Esophagus muscularis mucosa (tissue), 4 donors: ENCODE data around the gene TPP2.

Experiments
- EP300 ChIP-seq: sonication (generic); formaldehyde crosslinking; IDR thresholded peaks from one replicate; pipeline ENCODE4 v1.6.1; 2017; ENCODE audit warnings: antibody characterized with exemption
- POLR2A ChIP-seq: fragments of 450-650 bp; IDR thresholded peaks from one replicate; pipeline ENCODE4 v1.6.1; 2017; ENCODE audit warnings: antibody characterized with exemption, moderate library complexity, mild to moderate bottlenecking, low read depth
- POLR2AphosphoS5 ChIP-seq, 2 donors: sonication (generic); formaldehyde crosslinking; IDR thresholded peaks; one replicate each; pipeline ENCODE4 v1.6.1; 2017; ENCODE audit warnings: antibody characterized with exemption in 2 of 2
- TF ChIP-seq, protein P1 (sequence below), 3 experiments: fragments of 200-600 bp in 2 of 3; fragments of 450-650 bp in 1 of 3; sonication (generic) in 2 of 3; IDR thresholded peaks; one replicate each; pipeline ENCODE4 v1.5.1; 2017 to 2019; ENCODE audit warnings: antibody characterized with exemption in 3 of 3, mild to moderate bottlenecking in 2 of 3, moderate library complexity in 1 of 3

DNA sequence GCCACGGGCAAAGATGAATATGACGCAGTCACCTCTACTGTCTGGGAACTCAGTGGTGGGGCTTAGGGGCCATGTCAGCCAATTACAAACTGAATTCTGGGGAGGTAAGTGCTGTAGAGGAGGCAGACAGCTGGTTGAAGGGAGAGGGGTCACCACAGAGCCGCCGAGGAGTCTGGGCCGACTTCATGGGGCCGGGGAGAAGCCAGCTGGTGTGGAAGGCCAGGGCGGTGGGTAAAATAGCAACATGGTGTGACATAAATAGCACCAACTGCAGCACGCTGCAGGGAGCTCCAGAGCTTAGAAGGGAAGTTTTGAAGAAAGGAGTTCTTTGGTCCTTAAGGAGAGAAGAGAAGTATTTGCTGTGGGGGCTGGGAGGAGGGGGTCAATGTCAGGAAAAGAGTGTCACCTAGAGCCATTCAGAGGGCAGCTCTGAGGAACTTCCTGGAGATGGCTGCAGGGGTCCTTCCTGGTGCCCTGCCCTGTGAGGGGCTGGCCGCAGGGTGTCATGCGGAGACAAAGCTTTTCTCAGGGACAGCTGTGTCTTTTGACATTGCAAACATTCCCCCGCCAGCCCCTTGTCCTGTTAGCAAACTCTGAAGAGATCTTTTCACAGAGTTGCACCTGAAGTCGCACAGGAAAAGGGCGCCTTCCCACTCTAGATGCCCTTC, 91.7 kb downstream of the TPP2 start:
- TF ChIP-seq, protein P1, sequence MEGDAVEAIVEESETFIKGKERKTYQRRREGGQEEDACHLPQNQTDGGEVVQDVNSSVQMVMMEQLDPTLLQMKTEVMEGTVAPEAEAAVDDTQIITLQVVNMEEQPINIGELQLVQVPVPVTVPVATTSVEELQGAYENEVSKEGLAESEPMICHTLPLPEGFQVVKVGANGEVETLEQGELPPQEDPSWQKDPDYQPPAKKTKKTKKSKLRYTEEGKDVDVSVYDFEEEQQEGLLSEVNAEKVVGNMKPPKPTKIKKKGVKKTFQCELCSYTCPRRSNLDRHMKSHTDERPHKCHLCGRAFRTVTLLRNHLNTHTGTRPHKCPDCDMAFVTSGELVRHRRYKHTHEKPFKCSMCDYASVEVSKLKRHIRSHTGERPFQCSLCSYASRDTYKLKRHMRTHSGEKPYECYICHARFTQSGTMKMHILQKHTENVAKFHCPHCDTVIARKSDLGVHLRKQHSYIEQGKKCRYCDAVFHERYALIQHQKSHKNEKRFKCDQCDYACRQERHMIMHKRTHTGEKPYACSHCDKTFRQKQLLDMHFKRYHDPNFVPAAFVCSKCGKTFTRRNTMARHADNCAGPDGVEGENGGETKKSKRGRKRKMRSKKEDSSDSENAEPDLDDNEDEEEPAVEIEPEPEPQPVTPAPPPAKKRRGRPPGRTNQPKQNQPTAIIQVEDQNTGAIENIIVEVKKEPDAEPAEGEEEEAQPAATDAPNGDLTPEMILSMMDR (IDR thresholded peaks at IDR 0.05), result no peak
- TF ChIP-seq POLR2A, result no peak
- no peak for TF ChIP-seq POLR2AphosphoS5 (IDR thresholded peaks at IDR 0.05)
- no peak for TF ChIP-seq EP300
